Stimulated activated CD4-positive, alpha-beta T cell treated with anti-CD3 and anti-CD28 coated beads, Interleukin-15, amount 100 ng/mL, for 1 hour (primary cell): ENCODE measurements around the gene ESRRG.

ENCODE experiments used
- DNase-seq, 2 donors: peaks; one replicate each; pipeline ENCODE4 v3.0.0-alpha.2; 2020; ENCODE audit warnings: low read depth in 1 of 2, low spot score in 1 of 2

The ESRRG gene

DNA sequence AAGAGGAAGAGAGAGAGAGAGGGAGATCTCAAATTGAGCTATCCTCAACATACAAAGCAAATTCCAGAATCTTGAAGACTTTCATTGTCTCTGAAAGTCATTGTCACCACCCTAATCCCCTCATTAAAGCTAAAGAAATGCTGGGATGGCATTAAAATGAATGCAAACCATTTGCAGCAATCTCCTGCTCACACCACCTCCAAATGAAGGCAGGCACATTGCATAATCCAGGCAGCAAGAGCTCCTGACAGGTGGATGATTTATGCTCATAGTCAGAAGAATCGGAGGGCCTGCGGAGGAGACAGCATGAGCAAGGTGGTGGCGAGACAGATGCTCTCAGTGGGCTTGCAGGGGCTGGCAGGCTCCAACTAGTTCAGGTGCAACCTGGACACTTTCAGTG is 90.2 kb downstream of the ESRRG start:
- DNase-seq: no peak

DNA sequence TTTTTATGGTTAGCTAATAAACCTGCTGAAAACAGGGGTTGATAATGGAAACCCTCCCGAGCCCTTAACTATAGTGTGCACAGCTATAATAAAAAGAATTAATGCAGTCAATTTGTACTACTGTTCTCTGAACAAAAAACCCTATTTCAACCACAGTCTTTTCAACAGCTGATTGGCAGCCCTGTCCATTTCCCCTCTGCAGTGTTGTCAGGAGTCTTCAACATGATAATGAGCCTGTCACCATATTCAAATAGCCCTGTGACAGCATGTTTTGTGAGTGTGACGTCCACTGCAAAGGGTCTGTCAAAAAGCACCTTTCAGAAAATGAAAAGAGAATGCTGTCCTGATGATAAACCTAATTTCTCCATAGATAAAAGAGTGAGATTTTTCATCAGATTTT is 92.7 kb downstream of the ESRRG start:
- no peak for DNase-seq

DNA sequence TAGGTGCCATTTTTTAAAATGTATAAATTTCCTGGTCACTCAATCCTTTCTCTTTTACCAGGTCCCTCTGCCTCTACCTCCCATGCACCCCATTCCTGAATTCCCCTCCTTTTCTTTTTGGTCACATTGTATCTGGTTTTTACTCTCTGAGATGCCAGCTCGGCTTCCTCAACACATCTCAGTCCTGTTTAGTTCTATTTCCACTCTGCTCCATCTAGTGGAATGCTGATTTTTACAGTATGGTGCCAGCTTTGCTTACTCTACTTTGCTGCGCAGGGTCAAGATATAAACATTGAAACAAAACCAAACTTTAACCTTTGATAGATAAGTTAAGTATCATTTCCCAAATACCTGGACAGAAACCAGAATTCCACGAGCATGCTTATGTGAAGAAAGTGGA is 96.0 kb downstream of the ESRRG start:
- DNase-seq: no peak

DNA sequence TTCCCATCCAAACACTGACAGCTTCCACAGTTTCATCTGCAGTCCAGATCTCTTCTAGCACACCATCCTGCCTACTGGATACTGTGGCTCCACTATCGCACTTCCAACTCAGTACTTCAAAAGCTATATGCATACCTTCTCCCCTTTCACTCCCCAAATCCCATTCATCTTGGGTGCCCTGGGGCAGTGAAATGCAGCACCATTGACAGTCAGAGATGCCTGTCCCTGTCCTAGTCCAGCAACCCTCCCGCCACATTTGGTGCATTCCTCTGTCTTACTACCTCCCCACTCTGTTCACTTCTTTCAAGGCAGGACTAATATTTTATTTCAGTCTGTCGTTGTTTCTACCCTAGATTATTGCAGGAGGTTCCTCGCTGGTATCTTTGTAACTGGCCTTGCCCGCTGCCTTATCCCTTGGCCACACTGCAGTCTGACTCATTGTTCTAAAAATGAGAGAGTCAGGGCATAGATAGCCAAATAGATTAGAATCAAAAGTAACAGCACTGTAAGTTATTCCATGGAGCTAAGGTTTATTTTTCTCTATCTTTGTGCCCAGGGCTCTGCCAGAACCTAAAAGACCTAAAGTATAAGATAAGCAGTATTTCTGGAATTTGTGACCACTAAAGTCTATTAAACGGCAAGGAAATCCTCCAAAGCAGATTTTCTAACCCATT is 96.7 kb downstream of the ESRRG start:
- DNase-seq: no peak

DNA sequence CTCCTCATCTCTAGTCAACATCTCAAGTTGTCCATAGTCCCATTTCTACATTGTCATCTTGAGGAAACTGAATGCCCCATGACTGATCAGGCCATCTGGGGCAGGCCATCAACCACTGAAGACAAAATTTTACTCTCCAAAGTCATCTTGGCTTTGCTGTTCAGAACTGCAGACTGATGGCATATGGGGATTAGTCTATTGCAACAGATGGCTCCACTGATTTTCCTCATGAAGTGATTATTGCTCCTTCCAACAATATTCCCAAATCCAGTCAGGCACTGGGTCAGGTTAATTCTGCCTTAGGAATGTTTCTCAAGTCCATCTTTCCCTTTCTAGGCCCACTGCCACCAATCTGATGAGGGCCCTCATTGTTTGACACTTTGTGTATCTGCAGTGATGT is 101.7 kb downstream of the ESRRG start:
- no peak for DNase-seq

DNA sequence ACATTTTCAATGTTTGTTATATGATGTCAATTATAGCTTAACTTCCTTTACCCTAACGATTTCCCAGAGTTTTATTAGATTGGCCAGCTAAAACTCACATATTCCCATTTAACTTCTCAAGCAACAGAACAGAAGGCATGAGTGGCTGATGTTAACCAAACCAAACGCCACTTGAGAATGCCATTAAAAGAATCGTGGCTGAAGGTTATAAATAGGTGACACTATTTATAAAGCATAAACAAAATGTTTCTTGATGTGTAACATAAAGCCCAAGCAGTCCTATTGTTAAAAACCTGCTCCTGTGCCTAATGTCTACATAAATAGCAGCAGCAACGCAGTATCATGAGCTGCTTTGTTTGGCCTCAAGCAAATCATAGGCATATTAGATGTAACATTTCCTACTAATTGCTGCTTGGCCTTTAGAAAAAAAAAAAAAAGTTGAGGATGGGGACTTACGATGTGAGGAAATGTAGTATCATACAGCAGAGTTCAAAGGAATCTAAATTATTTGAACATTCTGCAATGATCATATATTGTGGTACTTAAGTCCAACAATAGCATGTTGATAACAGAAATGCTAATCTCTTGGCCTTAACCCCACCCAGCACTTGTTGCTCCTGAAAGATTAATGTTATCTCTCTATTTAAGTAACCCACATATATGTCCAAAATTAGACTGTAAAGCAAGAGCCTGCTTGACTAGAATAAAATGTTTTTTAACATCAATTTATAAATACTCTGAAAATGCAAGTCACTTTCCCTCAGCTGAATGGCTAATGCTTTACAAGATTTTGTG is 106.0 kb downstream of the ESRRG start:
- DNase-seq: no peak

DNA sequence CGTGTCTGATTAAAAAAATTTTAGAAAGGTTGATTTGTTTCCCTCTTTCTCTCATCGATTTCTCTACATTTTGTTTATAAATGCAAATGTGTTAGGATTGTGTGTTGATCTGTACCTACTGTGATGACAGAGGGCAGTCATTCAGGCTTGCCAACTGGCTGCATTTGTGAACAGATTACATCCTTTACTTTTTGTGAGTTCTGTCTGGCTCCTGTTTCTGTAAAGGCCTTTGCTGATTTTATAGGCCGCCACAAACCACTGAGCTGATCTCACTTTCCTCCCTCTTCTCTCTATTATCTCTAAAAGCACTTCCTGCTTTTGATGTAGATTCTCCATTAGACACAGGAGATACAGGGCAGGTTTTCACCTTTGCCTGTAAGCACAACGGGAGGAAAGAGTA is 106.8 kb downstream of the ESRRG start:
- no peak for DNase-seq

DNA sequence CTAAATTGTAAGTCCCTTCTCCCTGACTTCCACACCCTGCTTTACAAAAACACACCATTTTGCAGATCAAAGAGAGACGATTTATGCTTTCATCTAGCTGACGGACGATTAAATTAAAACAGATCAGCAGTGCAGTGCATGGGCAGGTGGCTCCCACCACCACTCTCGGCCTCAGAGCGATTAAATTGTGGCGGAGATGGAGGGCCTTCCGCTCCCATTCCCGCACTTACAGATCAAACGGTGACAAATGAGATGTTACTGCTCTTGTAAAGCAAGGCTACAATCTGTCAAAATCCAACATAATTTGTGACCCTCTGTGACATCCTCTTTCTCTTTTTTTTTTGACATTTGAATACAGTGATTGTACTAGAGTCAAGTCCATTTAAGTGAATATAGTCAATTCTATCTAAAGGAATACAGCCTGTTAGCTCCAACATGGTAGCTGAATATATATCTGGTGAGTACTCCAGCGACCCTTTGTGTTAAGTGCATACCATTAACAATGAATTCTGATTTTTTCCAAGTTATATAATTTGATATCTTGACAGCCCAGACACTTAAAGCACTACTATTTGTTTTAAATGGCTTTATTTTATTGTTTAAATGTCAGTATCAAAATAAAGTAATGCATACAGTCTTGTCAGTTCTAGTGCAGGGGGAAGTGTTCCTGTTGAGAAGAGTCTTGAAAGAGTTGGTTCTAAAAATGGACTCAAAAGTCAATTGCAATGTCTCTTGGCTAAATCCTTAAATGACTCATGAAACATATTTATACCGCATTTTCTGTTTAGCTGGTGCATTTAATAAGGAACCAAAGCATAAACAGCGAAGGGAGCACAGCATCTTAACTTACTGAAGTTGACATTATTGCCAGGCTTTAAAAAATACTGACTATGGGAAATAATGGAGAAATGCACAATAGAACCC is 109.0 kb downstream of the ESRRG start:
- DNase-seq: no peak

DNA sequence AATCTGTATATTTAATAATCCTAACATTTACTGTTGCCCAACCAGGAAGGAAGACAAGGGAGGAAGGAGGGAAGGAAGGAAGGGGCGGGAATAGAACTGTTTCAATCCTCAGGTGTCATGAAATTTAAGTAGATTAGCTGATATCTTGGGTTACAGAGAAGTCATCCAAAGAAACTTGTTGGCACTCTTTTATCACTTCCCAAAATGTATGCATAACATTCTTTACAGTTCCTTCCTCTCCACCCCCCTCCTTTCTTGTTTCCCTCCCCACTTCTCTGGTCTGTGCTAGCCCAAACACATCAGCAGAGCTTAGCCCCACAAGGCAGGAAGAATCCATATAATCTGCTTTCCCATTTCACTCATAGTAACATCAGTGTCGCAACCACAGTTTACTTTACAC is 110.9 kb downstream of the ESRRG start:
- no peak for DNase-seq

DNA sequence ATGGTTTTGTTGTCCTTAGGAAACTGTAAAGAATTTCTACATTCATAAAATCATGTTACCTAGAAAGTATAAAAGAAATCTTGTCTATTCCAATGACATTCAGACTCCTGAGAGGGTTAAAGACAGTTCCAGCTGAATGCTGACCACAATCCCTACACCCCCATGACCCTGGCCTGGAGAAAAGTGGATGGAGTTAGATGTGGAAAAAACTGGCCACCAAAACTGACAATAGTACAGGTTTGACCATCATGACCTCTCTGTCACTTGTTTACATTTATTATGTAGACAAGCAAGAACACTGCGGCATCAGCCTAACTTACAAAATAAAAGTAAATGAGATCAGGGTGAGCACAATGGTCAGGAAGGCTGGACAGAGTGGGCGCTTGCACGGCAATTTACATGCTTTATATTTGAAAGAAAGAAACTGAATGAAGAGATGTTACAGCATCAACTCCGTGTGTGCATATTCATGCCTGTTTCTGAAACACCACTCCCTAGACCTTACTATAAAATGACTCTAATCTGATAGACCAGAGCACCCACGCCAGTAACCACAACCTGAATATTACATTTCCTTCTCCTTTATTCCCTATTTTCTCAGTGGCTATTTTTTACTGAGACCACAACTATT is 116.0 kb downstream of the ESRRG start:
- DNase-seq: no peak

DNA sequence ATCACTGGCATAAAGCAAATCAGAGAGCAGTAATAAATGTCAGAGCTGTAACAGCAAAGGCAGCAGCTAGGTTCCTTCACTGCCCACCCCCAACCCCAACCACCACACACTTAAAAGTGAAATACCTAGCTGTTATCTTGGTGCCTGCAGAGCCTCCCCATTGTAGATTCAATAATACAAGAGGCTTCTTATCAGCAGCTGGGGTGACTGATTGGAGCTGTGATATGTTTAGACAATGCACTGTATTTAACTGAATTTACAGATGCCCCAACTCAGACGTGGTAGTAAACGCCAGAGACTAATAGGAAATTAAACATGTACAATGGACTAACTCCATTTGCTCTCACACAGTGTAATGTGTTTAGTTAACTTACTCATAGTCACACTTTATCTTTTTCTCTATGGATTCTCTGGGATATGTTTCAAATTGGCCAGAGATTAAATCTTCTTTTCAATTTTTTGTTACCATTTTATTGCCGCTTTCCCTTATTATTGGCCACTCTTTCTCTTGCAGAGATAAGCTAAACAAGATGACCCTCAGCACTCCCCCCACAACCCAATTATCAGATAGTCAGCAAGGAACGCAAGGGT is 117.1 kb downstream of the ESRRG start:
- DNase-seq: no peak

DNA sequence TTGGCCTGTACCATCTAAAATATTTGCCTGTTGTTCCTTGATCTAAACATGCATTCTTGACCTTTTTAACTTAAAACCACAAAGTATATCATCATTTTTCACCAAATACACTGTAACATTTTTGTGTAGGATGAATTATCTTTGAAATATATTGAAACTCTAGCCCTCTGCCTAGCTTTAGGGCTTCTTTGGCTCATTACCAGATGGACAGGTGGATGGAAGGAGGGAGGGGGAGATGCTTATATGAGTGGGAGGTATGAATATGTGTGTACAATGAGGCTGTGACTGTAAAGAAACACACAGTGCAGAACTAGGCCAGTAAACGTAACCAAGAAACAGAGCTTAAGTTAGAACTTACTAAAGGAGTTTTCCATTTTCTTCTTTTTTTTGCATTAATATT is 118.5 kb downstream of the ESRRG start:
- DNase-seq: no peak

DNA sequence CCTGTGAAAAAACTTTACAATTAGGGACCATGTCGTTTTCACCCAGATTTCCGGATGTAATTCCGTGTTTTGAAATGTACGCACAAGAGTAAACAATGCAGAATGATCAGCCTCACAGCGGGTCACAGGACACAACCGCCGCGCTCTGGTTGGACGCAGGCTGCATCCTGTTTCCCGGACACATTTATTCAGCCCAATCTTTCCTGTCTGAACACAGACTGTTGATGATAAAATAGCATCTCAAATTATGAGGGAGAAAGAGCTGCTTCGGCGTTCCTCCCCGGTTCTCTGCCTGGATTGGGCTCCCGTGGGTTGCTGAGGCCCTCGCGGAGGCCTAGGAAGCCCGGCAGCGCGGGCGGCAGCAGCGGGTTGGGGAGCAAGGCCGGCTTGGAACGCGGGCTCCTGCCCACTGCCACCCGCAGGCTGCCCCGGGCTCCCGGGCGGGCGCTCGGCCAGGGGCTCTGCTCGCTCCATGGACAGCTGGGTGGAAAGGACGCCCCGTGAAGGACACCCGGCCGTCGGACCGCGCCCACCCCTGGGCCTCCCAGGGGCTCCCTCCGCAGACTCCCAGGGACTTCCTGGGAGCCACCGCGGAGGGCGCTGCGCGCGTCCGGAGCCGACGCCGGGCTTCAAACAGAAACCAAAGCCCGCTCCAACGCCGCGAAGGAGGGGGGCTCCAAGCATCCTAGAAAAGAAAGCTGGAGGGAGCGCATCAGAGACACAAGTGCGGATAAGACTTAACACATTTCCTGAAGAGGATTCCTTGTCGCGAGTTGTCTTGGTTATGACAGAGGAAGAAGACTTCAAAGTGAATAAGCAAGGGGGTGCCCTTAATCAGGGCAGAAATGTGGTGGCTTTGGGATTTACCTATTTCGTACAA is 122.3 kb downstream of the ESRRG start:
- DNase-seq: no peak

DNA sequence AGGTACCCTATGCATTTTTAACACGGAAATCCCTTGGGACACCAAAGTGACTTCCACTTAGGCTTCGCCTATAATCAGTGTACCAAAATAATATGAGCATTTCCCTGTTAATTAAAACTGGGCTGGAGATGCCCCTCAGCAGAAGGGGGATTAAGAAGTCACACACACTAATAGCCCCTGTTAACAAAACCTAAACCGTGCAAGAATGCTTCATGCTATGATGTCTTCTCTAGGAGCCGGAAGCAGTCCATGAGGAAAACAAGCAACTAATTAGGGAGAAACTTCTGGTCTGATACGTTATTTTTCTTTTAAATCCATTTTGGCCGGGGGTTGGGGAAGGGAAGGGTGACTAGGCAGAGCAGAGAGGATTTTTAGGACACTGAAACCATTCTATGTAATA is 123.4 kb downstream of the ESRRG start:
- DNase-seq: no peak

DNA sequence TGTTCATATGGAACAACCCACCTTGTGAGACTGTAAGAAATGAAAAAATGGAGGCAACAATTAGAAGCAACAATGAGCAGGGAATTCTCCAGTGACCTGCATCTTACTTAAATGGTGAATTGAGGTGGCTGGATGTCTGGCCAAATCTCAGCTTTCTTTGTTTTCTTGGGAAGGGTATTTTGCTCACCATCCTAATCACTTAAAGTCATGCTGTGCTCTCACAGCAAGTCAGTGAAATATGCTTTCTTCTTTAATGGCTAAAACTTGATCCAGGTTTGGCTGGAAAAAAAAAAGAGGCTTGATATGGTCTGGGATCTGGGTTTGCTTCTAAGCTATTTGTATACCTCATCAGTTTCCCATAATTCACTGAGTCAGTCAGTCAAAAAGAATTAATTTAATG is 124.8 kb downstream of the ESRRG start:
- DNase-seq: no peak

DNA sequence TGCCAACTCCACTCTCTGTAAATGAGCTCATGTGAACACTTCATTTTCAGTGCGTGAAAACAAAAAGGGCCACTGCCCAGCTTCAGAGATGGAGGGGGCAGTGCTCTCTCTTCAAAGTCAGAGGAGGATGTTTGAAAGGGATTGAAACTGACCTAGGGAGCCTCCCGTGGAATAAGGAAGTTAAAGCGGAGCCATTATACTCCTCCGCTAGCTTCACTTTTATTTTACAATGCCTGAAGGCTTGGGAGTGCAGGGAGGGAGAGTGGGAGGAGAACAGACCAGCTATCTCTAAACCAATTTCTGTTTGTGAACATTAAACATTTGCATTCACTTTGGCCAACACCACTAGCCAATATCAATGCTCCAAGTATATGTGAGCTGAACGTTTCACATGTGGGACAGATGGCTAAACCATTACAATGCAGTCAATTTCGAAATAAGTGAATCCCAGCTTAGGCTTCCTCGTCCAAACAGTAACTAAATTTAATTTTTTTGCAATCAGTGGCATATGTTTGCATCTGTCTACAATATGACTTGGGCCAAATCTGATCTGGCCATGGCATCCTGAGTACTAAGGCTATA is 126.9 kb downstream of the ESRRG start:
- no peak for DNase-seq

DNA sequence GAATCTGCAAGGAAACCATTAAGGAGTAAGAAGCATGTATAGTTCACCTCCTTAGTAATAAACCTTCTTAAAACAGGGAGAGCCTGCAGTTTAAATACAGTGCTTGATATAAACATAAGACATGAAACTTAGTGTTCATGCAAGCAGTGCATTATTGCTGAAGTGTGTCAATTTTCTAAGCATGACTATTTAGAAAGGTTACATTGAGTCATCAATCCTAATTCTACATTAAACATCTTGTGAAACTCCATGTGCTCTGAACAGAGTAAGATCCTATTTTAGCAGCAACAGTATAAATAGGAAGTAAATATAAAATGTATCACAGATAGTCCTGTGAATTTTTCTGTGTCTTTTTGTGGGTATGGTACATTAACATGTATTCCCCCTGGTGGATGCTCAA is 135.5 kb downstream of the ESRRG start:
- DNase-seq: no peak

DNA sequence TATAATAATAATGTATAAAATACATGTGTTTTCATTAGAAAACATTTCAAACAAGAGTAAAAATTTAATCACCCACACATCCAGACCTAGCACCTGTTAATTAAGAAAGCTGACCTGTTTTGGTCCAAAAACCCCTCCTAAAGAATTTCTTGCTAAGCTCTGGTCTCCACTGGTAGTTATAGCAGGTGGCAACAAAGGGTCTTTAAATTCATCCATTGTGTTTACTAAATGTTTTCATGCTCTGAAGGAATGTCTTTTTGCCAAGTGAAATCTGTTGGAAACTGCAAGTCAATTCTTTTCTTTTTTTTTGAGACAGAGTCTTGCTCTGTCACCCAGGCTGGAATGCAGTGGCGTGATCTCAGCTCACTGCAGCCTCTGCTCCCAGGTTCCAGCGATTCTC is 141.1 kb downstream of the ESRRG start:
- DNase-seq: no peak

DNA sequence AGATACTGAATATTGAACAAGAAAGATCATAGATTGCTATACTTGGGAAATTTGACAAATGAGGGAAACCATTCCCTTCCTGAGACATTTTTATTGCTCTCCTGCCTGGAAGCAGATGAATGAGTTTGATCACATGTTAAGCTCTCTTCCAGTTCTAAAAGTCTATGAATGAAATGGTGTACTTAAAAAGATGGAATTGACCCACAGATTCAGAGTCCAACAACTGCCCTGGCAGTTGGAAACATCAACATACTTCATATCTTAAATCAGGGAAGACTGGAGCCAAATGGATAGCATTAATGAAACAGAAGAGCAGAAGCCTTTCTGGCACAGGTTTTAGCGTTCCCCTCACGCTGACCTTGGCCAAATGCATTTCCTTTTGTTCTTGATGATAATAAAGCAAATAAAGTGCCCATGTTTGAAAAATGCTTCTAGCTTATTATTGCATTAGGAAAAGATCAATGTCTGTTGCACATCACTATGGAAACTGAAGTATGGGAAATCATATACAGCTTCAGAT is 142.6 kb downstream of the ESRRG start:
- no peak for DNase-seq
